Measurements from ENCODE around the gene KLF16. TPM values are rescaled to one million over a fixed set of nuclear protein-coding genes. Genes with fewer than 3 reads are reported as not detected.

The KLF16 gene
- total and polyA plus RNA-seq, 9 of the 15 experiments (the other 6 are each of a cell fraction or from before 2014, with no cell fraction given) = 0.04 to 60.4 (median 6.8) TPM

GRCh38 chr19:1863328-1863637, at the start of gene KLF16 (continued):
- TF ChIP-seq ZNF143 (CRISPR knock-in tag; IDR thresholded peaks at IDR 0.05) (no peak), TSC22D4 (tag; IDR thresholded peaks at IDR 0.05) (no peak), CHD7 (IDR thresholded peaks at IDR 0.05; ENCODE audit: low read depth, low read length) (no peak), EP400 (IDR thresholded peaks at IDR 0.05) (no peak), ADNP (tag; IDR thresholded peaks at IDR 0.05) (no peak), NR3C1 (CRISPR knock-in tag; IDR thresholded peaks at IDR 0.05) (no peak), ZNF253 (CRISPR knock-in tag; conservative IDR thresholded peaks at IDR 0.05) (no peak), KLF16 (IDR thresholded peaks at IDR 0.05) (no peak), XRCC5 (IDR thresholded peaks at IDR 0.05; ENCODE audit: low read depth, low read length) (no peak), PYGO2 (tag; IDR thresholded peaks at IDR 0.05) (no peak), ZNF551 (CRISPR knock-in tag; IDR thresholded peaks at IDR 0.05) (no peak), ELF2 (CRISPR knock-in tag; IDR thresholded peaks at IDR 0.05) (no peak), ETV1 (tag; conservative IDR thresholded peaks at IDR 0.05; ENCODE audit: low read depth) (no peak), SIN3A (IDR thresholded peaks at IDR 0.05; ENCODE audit: borderline replicate concordance in 2 of 2, control insufficient read depth in 1 of 2, low read depth in 2 of 2, low read length in 2 of 2) (0 out of 4 replicates have a peak, but pooled peaks of 1 of the 2 experiments have one; percentile 15)
- TF ChIP-seq, protein P1, sequence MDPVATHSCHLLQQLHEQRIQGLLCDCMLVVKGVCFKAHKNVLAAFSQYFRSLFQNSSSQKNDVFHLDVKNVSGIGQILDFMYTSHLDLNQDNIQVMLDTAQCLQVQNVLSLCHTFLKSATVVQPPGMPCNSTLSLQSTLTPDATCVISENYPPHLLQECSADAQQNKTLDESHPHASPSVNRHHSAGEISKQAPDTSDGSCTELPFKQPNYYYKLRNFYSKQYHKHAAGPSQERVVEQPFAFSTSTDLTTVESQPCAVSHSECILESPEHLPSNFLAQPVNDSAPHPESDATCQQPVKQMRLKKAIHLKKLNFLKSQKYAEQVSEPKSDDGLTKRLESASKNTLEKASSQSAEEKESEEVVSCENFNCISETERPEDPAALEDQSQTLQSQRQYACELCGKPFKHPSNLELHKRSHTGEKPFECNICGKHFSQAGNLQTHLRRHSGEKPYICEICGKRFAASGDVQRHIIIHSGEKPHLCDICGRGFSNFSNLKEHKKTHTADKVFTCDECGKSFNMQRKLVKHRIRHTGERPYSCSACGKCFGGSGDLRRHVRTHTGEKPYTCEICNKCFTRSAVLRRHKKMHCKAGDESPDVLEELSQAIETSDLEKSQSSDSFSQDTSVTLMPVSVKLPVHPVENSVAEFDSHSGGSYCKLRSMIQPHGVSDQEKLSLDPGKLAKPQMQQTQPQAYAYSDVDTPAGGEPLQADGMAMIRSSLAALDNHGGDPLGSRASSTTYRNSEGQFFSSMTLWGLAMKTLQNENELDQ (CRISPR knock-in tag; IDR thresholded peaks at IDR 0.05; ENCODE audit: borderline replicate concordance) = no peak
- TF ChIP-seq, protein P2, sequence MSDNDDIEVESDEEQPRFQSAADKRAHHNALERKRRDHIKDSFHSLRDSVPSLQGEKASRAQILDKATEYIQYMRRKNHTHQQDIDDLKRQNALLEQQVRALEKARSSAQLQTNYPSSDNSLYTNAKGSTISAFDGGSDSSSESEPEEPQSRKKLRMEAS (CRISPR knock-in tag; IDR thresholded peaks at IDR 0.05) = no peak
